Mucosa of rectum (tissue), 2 donors: ENCODE measurements around the gene ZNF516.

Experiments
- H3K27ac ChIP-seq, 2 donors: one replicate each; pipeline ENCODE4 v1.7.0; 2013; ENCODE audit warnings: inconsistent platforms in 2 of 2, low read depth in 2 of 2, low read length in 2 of 2
- H3K27me3 ChIP-seq, 2 donors: one replicate each; pipeline ENCODE4 v1.7.0; 2013; ENCODE audit warnings: low read length in 2 of 2; ENCODE audit not compliant: control insufficient read depth in 2 of 2, insufficient read depth in 2 of 2
- H3K36me3 ChIP-seq, 2 donors: one replicate each; pipeline ENCODE4 v1.7.0; 2013; ENCODE audit warnings: low read length in 2 of 2; ENCODE audit not compliant: control insufficient read depth in 2 of 2, insufficient read depth in 2 of 2
- H3K4me1 ChIP-seq, 2 donors: one replicate each; pipeline ENCODE4 v1.7.0; 2013; ENCODE audit warnings: low read length in 2 of 2, mild to moderate bottlenecking in 1 of 2; ENCODE audit not compliant: control insufficient read depth in 2 of 2, insufficient read depth in 2 of 2
- H3K4me3 ChIP-seq, 2 donors: one replicate each; pipeline ENCODE4 v1.7.0; 2013; ENCODE audit warnings: low read length in 2 of 2
- H3K9ac ChIP-seq, 2 donors: one replicate each; pipeline ENCODE4 v1.7.0; 2013; ENCODE audit warnings: low read length in 2 of 2, low read depth in 1 of 2, mild to moderate bottlenecking in 1 of 2
- H3K9me3 ChIP-seq, 2 donors: one replicate each; pipeline ENCODE4 v1.7.0; 2013; ENCODE audit warnings: low read length in 2 of 2; ENCODE audit not compliant: control insufficient read depth in 2 of 2
- donor health status: healthy.
- donor health status: Normal muscosa, but diverticular disease.

The ZNF516 gene

GRCh38 chr18:76471593-76471992, 23.4 kb downstream of the ZNF516 start:
- peaks cover 0 to 3% of the 10 kb centered on the region in 2 donors for H3K4me1 ChIP-seq
- no peaks in the 10 kb centered on the region for H3K27me3 ChIP-seq
- H3K27ac ChIP-seq = no peak overlapping the region
- no peak overlapping the region for H3K4me3 ChIP-seq
- H3K9ac ChIP-seq = no peak overlapping the region
- no peaks in the 10 kb centered on the region for H3K9me3 ChIP-seq
- H3K36me3 ChIP-seq = no peaks in the 10 kb centered on the region

GRCh38 chr18:76468345-76469304, 26.4 kb downstream of the ZNF516 start:
- H3K9ac ChIP-seq = no peak overlapping the region
- H3K36me3 ChIP-seq = no peaks in the 10 kb centered on the region
- no peaks in the 10 kb centered on the region for H3K4me1 ChIP-seq
- H3K27ac ChIP-seq = no peak overlapping the region
- H3K27me3 ChIP-seq = no peaks in the 10 kb centered on the region
- H3K4me3 ChIP-seq = no peak overlapping the region
- no peaks in the 10 kb centered on the region for H3K9me3 ChIP-seq

GRCh38 chr18:76467371-76468190, 27.5 kb downstream of the ZNF516 start:
- no peaks in the 10 kb centered on the region for H3K9me3 ChIP-seq
- no peaks in the 10 kb centered on the region for H3K36me3 ChIP-seq
- H3K9ac ChIP-seq = no peak overlapping the region
- H3K27me3 ChIP-seq = no peaks in the 10 kb centered on the region
- H3K4me1 ChIP-seq = no peaks in the 10 kb centered on the region
- peak overlapping the region in 1 of 2 donors; percentile 38 for H3K4me3 ChIP-seq
- no peak overlapping the region for H3K27ac ChIP-seq

- H3K4me1 ChIP-seq = no peaks in the 10 kb centered on the region
- H3K9me3 ChIP-seq = no peaks in the 10 kb centered on the region
- no peak overlapping the region for H3K27ac ChIP-seq
Observed at GRCh38 chr18:76466410-76466991, 28.5 kb downstream of the ZNF516 start.

GRCh38 chr18:76465630-76466409, 29.2 kb downstream of the ZNF516 start:
- Histone ChIP-seq H3K36me3 (no peaks in the 10 kb centered on the region), H3K27me3 (no peaks in the 10 kb centered on the region), H3K9me3 (no peaks in the 10 kb centered on the region), H3K4me3 (no peak overlapping the region), H3K4me1 (no peaks in the 10 kb centered on the region), H3K27ac (no peak overlapping the region), H3K9ac (no peak overlapping the region)

More at GRCh38 chr18:76466410-76466991, 28.5 kb downstream of the ZNF516 start:
- Histone ChIP-seq H3K9ac (no peak overlapping the region), H3K4me3 (no peak overlapping the region), H3K36me3 (no peaks in the 10 kb centered on the region), H3K27me3 (no peaks in the 10 kb centered on the region)

GRCh38 chr18:76464281-76465259, 30.5 kb downstream of the ZNF516 start:
- no peak overlapping the region for H3K9ac ChIP-seq
- no peaks in the 10 kb centered on the region for H3K27me3 ChIP-seq
- H3K36me3 ChIP-seq = no peaks in the 10 kb centered on the region
- H3K4me1 ChIP-seq = no peaks in the 10 kb centered on the region
- H3K4me3 ChIP-seq = no peak overlapping the region
- no peaks in the 10 kb centered on the region for H3K9me3 ChIP-seq
- no peak overlapping the region for H3K27ac ChIP-seq

- no peaks in the 10 kb centered on the region for H3K27me3 ChIP-seq
- no peak overlapping the region for H3K27ac ChIP-seq
- no peaks in the 10 kb centered on the region for H3K4me1 ChIP-seq
- H3K9ac ChIP-seq = no peak overlapping the region
- peaks cover 0 to 1% of the 10 kb centered on the region in 2 donors for H3K36me3 ChIP-seq
- H3K9me3 ChIP-seq = no peaks in the 10 kb centered on the region
- H3K4me3 ChIP-seq = no peak overlapping the region
Observed at GRCh38 chr18:76463872-76464271, 31.2 kb downstream of the ZNF516 start.

- Histone ChIP-seq H3K27me3 (no peaks in the 10 kb centered on the region), H3K4me1 (no peaks in the 10 kb centered on the region), H3K4me3 (no peak overlapping the region)
Observed at GRCh38 chr18:76463358-76463757, 31.7 kb downstream of the ZNF516 start.

GRCh38 chr18:76462326-76462694, 32.7 kb downstream of the ZNF516 start:
- no peaks in the 10 kb centered on the region for H3K9me3 ChIP-seq
- no peak overlapping the region for H3K9ac ChIP-seq
- H3K27ac ChIP-seq = no peak overlapping the region
- H3K4me1 ChIP-seq = no peaks in the 10 kb centered on the region
- H3K27me3 ChIP-seq = no peaks in the 10 kb centered on the region
- H3K36me3 ChIP-seq = peaks cover 3 to 6% of the 10 kb centered on the region in 2 donors
- no peak overlapping the region for H3K4me3 ChIP-seq

More at GRCh38 chr18:76463358-76463757, 31.7 kb downstream of the ZNF516 start:
- peaks cover 1 to 6% of the 10 kb centered on the region in 2 donors for H3K36me3 ChIP-seq
- no peaks in the 10 kb centered on the region for H3K9me3 ChIP-seq
- no peak overlapping the region for H3K27ac ChIP-seq
- H3K9ac ChIP-seq = no peak overlapping the region
